SK-N-SH treated with all-trans-retinoic acid at 6 μM for 48 hours (cell line): ENCODE results near the gene TBC1D3B.

Experiments
- ATAC-seq: fragments of 200-7000 bp; cut with Tn5 transposase; 3 replicates; pipeline ENCODE4 v1.9.1; 2020; ENCODE audit warnings: mild to moderate bottlenecking, moderate library complexity
- ARNTL ChIP-seq: fragments of 450-650 bp; formaldehyde crosslinking; IDR thresholded peaks from 2 replicates; pipeline ENCODE4 v1.5.0; 2020; ENCODE audit warnings: low read depth, mild to moderate bottlenecking, moderate library complexity, borderline replicate concordance
- CSDC2 ChIP-seq: fragments of 250-450 bp; sonication (Bioruptor Pico); IDR thresholded peaks from 2 replicates; pipeline ENCODE4 v1.5.0; 2020; ENCODE audit warnings: mild to moderate bottlenecking, moderate library complexity
- ESRRG ChIP-seq: fragments of 250-450 bp; sonication (Bioruptor Pico); IDR thresholded peaks from 2 replicates; pipeline ENCODE4 v1.6.1; 2021; ENCODE audit warnings: mild to moderate bottlenecking
- GLIS3 ChIP-seq: fragments of 250-450 bp; sonication (Bioruptor Pico); IDR thresholded peaks from 2 replicates; pipeline ENCODE4 v1.5.0; 2020; ENCODE audit warnings: mild to moderate bottlenecking, moderate library complexity
- ISL1 ChIP-seq: fragments of 250-450 bp; sonication (Bioruptor Pico); IDR thresholded peaks from 2 replicates; pipeline ENCODE4 v2.1.2; 2022; ENCODE audit warnings: mild to moderate bottlenecking, moderate library complexity
- OSR1 ChIP-seq: fragments of 250-450 bp; sonication (Bioruptor Pico); IDR thresholded peaks from 2 replicates; pipeline ENCODE4 v1.8.0; 2022; ENCODE audit warnings: moderate library complexity, mild to moderate bottlenecking, inconsistent platforms
- PPARA ChIP-seq: fragments of 250-450 bp; sonication (Bioruptor Pico); IDR thresholded peaks from 2 replicates; pipeline ENCODE4 v1.5.0; 2020; ENCODE audit warnings: mild to moderate bottlenecking, borderline replicate concordance
- RARB ChIP-seq: fragments of 250-450 bp; sonication (Bioruptor Pico); IDR thresholded peaks from 2 replicates; pipeline ENCODE4 v1.8.0; 2021; ENCODE audit warnings: mild to moderate bottlenecking, moderate library complexity
- SNAI2 ChIP-seq: fragments of 250-450 bp; sonication (Bioruptor Pico); IDR thresholded peaks from 2 replicates; pipeline ENCODE4 v1.5.0; 2020; ENCODE audit warnings: mild to moderate bottlenecking, moderate library complexity
- TCF4 ChIP-seq: fragments of 250-450 bp; sonication (Bioruptor Pico); IDR thresholded peaks from 2 replicates; pipeline ENCODE4 v1.8.0; 2021; ENCODE audit warnings: mild to moderate bottlenecking, moderate library complexity, borderline replicate concordance
- TOX ChIP-seq: fragments of 250-450 bp; sonication (Bioruptor Pico); IDR thresholded peaks from 2 replicates; pipeline ENCODE4 v1.8.0; 2021; ENCODE audit warnings: mild to moderate bottlenecking, moderate library complexity, borderline replicate concordance
- ZFP3 ChIP-seq: fragments of 250-450 bp; sonication (Bioruptor Pico); IDR thresholded peaks from 2 replicates; pipeline ENCODE4 v1.5.0; 2020; ENCODE audit warnings: mild to moderate bottlenecking, moderate library complexity
- ZFP30 ChIP-seq: fragments of 450-650 bp; formaldehyde crosslinking; IDR thresholded peaks from 2 replicates; pipeline ENCODE4 v1.5.0; 2022; ENCODE audit warnings: mild to moderate bottlenecking, moderate library complexity
- ZNF565 ChIP-seq: fragments of 450-650 bp; formaldehyde crosslinking; conservative IDR thresholded peaks from 2 replicates; pipeline ENCODE4 v1.5.0; 2020; ENCODE audit warnings: low read depth, mild to moderate bottlenecking, moderate library complexity
- ZNF70 ChIP-seq: fragments of 450-650 bp; formaldehyde crosslinking; IDR thresholded peaks from 2 replicates; pipeline ENCODE4 v1.5.0; 2020; ENCODE audit warnings: mild to moderate bottlenecking, moderate library complexity
- TF ChIP-seq, protein P1 (sequence below): fragments of 250-450 bp; sonication (Bioruptor Pico); IDR thresholded peaks from 2 replicates; pipeline ENCODE4 v1.5.0; 2020; ENCODE audit warnings: mild to moderate bottlenecking, moderate library complexity
- TF ChIP-seq, protein P2 (sequence below): fragments of 250-450 bp; sonication (Bioruptor Pico); IDR thresholded peaks from 2 replicates; pipeline ENCODE4 v1.5.1; 2021; ENCODE audit warnings: mild to moderate bottlenecking, moderate library complexity
- TF ChIP-seq, protein P3 (sequence below): fragments of 250-450 bp; sonication (Bioruptor Pico); IDR thresholded peaks from 2 replicates; pipeline ENCODE4 v1.8.0; 2020; ENCODE audit warnings: mild to moderate bottlenecking, moderate library complexity, borderline replicate concordance
- TF ChIP-seq, protein P4 (sequence below): fragments of 250-450 bp; sonication (Bioruptor Pico); IDR thresholded peaks from 2 replicates; pipeline ENCODE4 v1.8.0; 2021; ENCODE audit warnings: low read depth, mild to moderate bottlenecking, moderate library complexity, borderline replicate concordance

Gene TBC1D3B

DNA sequence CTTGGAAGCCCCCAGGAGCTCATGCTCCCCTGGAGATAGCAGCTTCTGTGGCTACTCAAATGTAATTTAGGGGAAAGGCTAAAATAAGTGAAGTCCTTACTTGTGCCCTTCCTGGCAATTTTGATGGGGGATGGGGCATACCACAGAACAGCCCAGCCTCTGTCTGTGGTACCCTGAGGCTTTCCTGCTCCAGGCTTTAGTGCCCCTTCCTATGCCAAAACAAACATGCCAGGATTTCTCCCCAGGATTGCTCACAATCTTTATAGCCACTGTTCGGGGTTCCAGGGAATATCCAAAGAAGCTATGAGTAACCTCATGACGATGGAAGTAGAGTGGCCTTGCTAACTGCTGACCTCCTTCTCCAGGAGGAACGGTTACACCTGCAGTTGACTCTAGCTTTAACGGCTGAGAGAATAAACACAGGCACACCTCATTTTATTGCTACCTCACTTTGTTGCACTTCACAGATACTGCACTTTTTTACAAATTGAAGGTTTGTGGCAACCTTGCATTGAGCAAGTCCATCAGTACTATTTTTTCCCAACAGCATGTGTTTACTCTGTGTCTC lies 47.9 kb downstream of the TBC1D3B start:
- no peak for TF ChIP-seq ISL1 (CRISPR knock-in tag)
- TF ChIP-seq OSR1 (CRISPR knock-in tag), result no peak
- TF ChIP-seq ZFP3 (CRISPR knock-in tag), result no peak
- no peak for TF ChIP-seq PPARA (CRISPR knock-in tag)
- TF ChIP-seq TOX (CRISPR knock-in tag), result no peak
- no peak for TF ChIP-seq RARB
- TF ChIP-seq ZNF70, result no peak
- no peak for TF ChIP-seq ZFP30 (CRISPR knock-in tag)
- TF ChIP-seq, protein P1, sequence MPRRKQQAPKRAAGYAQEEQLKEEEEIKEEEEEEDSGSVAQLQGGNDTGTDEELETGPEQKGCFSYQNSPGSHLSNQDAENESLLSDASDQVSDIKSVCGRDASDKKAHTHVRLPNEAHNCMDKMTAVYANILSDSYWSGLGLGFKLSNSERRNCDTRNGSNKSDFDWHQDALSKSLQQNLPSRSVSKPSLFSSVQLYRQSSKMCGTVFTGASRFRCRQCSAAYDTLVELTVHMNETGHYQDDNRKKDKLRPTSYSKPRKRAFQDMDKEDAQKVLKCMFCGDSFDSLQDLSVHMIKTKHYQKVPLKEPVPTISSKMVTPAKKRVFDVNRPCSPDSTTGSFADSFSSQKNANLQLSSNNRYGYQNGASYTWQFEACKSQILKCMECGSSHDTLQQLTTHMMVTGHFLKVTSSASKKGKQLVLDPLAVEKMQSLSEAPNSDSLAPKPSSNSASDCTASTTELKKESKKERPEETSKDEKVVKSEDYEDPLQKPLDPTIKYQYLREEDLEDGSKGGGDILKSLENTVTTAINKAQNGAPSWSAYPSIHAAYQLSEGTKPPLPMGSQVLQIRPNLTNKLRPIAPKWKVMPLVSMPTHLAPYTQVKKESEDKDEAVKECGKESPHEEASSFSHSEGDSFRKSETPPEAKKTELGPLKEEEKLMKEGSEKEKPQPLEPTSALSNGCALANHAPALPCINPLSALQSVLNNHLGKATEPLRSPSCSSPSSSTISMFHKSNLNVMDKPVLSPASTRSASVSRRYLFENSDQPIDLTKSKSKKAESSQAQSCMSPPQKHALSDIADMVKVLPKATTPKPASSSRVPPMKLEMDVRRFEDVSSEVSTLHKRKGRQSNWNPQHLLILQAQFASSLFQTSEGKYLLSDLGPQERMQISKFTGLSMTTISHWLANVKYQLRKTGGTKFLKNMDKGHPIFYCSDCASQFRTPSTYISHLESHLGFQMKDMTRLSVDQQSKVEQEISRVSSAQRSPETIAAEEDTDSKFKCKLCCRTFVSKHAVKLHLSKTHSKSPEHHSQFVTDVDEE (CRISPR knock-in tag), result no peak
- TF ChIP-seq, protein P2, sequence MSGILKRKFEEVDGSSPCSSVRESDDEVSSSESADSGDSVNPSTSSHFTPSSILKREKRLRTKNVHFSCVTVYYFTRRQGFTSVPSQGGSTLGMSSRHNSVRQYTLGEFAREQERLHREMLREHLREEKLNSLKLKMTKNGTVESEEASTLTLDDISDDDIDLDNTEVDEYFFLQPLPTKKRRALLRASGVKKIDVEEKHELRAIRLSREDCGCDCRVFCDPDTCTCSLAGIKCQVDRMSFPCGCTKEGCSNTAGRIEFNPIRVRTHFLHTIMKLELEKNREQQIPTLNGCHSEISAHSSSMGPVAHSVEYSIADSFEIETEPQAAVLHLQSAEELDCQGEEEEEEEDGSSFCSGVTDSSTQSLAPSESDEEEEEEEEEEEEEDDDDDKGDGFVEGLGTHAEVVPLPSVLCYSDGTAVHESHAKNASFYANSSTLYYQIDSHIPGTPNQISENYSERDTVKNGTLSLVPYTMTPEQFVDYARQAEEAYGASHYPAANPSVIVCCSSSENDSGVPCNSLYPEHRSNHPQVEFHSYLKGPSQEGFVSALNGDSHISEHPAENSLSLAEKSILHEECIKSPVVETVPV, result no peak
- TF ChIP-seq, protein P3, sequence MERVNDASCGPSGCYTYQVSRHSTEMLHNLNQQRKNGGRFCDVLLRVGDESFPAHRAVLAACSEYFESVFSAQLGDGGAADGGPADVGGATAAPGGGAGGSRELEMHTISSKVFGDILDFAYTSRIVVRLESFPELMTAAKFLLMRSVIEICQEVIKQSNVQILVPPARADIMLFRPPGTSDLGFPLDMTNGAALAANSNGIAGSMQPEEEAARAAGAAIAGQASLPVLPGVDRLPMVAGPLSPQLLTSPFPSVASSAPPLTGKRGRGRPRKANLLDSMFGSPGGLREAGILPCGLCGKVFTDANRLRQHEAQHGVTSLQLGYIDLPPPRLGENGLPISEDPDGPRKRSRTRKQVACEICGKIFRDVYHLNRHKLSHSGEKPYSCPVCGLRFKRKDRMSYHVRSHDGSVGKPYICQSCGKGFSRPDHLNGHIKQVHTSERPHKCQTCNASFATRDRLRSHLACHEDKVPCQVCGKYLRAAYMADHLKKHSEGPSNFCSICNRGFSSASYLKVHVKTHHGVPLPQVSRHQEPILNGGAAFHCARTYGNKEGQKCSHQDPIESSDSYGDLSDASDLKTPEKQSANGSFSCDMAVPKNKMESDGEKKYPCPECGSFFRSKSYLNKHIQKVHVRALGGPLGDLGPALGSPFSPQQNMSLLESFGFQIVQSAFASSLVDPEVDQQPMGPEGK (CRISPR knock-in tag), result no peak
- no peak for ATAC-seq

DNA sequence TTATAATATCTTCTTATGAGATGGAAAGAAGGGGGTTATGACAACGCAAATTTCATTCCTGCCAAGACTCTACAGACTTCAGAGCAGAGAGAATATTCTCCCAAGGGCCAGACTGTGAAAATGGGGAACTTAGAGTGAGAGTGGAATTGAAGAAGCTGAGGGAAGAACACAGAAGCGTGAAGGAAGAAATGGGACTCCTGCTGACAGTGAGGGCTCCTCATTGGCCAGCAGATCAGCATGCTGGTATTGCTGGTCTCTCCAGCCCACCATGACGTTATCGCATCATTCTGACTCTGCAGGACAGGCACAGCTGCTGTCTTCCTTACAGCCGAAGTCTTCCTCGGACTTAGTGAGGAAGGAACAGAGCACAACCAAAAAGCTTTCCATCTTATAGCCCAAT lies 48.5 kb downstream of the TBC1D3B start:
- ATAC-seq, result no peak
- TF ChIP-seq PPARA (CRISPR knock-in tag) (no peak), RARB (no peak), ESRRG (CRISPR knock-in tag) (no peak), CSDC2 (CRISPR knock-in tag) (no peak), ISL1 (CRISPR knock-in tag) (no peak)
- TF ChIP-seq, protein P3 (CRISPR knock-in tag), result no peak
- TF ChIP-seq, all 23 proteins: peak for 0

DNA sequence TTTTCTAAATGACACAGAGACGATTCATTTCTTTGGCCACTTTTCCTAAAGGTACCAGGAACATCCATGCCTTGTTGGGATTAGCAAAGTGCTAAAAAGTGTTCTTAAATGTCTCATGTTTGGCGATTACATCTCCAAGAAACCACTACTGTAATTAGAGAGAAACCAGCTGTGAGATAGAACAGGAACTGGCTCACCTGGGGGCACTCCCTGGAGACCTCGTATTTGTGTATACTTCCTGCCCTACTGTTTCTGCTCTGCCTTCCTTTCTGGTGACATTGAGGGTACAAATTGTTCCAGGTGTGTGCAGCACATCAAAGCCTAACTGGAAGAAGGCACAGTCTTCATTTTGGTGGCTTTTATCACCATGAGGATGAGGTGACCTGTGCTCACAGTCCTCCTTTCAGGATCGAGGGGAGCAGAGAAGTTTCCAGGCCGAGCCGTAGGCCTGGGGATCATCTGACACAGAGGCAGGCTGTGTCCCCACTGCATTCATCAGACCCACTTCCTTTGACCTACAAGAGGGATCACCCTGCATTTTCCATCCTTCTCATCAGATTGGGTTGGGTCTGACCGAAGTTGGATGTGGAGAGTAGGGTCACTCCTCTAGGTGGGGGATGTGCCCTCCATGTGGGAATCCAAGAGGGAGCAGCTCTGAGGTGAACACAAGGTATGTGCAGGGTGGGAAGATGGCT lies 49.1 kb downstream of the TBC1D3B start:
- ATAC-seq, result no peak
- no peak for TF ChIP-seq ZNF565 (CRISPR knock-in tag)

DNA sequence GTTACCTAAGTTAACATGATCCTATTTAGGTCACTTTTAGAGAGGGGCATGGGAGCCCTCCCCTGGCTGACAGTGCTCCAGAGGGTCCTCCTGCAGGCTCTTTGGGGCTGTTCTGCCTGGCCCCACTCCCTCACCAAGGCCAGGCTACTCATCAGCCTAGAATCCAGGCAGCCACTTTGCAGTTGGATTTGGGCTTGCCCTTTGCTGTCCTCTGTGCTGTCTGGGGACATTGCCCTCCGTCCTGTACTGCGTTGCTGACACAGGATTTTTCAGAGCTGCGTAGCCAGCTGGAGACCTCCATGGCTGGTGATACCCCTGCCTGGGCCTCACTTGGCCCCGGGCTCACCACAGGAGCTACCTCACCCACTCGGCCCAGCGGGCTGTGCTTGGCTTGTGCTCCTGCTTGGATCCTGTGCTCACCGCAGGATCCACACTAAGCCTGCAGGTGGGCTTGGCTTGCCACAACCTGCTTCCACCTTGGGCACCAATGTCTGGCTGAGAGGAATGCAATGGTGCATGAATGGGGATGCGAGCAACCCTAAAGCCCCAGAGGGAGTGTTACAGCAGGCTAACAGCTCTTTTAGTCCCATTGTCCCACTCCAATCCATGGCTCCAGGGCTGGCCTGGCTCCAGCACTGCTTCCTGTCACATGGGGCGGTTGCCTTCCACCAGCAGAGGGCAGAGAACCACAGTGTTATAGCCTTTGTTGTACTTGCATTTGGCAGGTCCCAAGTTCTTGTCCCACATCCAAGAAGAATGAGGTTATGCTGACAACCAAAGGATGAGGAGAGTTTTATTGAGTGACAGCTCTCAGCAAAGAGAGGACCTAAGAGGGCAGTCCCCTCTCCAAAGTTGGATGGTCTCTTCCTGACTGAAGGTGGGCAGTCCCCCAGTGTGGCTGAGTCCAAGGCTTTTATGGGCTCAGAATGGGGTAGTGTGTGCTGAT lies 51.3 kb downstream of the TBC1D3B start:
- no peak for ATAC-seq
- TF ChIP-seq ZFP3 (CRISPR knock-in tag), result no peak
- TF ChIP-seq ZNF70, result no peak
- TF ChIP-seq CSDC2 (CRISPR knock-in tag), result no peak
- no peak for TF ChIP-seq ARNTL (CRISPR knock-in tag)
- TF ChIP-seq ZFP30 (CRISPR knock-in tag), result no peak
- no peak for TF ChIP-seq TOX (CRISPR knock-in tag)
- TF ChIP-seq, protein P3 (CRISPR knock-in tag), result no peak
- TF ChIP-seq, protein P2, result no peak
- TF ChIP-seq RARB, result no peak
- no peak for TF ChIP-seq GLIS3 (CRISPR knock-in tag)
- TF ChIP-seq ISL1 (CRISPR knock-in tag), result no peak
- TF ChIP-seq, protein P4, sequence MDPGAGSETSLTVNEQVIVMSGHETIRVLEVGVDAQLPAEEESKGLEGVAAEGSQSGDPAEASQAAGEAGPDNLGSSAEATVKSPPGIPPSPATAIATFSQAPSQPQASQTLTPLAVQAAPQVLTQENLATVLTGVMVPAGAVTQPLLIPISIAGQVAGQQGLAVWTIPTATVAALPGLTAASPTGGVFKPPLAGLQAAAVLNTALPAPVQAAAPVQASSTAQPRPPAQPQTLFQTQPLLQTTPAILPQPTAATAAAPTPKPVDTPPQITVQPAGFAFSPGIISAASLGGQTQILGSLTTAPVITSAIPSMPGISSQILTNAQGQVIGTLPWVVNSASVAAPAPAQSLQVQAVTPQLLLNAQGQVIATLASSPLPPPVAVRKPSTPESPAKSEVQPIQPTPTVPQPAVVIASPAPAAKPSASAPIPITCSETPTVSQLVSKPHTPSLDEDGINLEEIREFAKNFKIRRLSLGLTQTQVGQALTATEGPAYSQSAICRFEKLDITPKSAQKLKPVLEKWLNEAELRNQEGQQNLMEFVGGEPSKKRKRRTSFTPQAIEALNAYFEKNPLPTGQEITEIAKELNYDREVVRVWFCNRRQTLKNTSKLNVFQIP, result no peak
- TF ChIP-seq TCF4 (CRISPR knock-in tag), result no peak
- TF ChIP-seq SNAI2 (CRISPR knock-in tag), result no peak
